NT2/D1 (cell line): ENCODE data around the gene IFT20.

ENCODE experiments used
- DNase-seq: peaks from one replicate; pipeline ENCODE4 v3.0.0-alpha.2; 2011; ENCODE audit warnings: low read depth, low spot score
- H3K27me3 ChIP-seq: 2 replicates; pipeline ENCODE4 v1.6.0; 2011; ENCODE audit warnings: mild to moderate bottlenecking; ENCODE audit not compliant: insufficient read length, insufficient read depth
- H3K36me3 ChIP-seq: 2 replicates; pipeline ENCODE4 v1.6.1; 2011; ENCODE audit warnings: mild to moderate bottlenecking, low read length, mixed read lengths; ENCODE audit not compliant: insufficient read depth, insufficient read length
- H3K4me1 ChIP-seq: 2 replicates; pipeline ENCODE4 v1.5.1; 2011; ENCODE audit not compliant: insufficient read depth, insufficient read length
- H3K4me3 ChIP-seq: 2 replicates; pipeline ENCODE4 v1.5.1; 2011; ENCODE audit warnings: low read depth; ENCODE audit not compliant: insufficient read length
- H3K9ac ChIP-seq: 2 replicates; pipeline ENCODE4 v1.6.0; 2011; ENCODE audit warnings: low read depth; ENCODE audit not compliant: insufficient read length
- H3K9me3 ChIP-seq: 2 replicates; pipeline ENCODE4 v1.5.1; 2011; ENCODE audit warnings: mild to moderate bottlenecking, low read length; ENCODE audit not compliant: insufficient read depth
- SUZ12 ChIP-seq: IDR thresholded peaks from 2 replicates; pipeline ENCODE4 v1.6.1; 2011; ENCODE audit not compliant: insufficient read length, insufficient read depth; ENCODE audit errors: extremely low read depth
- YY1 ChIP-seq: IDR thresholded peaks from 2 replicates; pipeline ENCODE4 v1.6.1; 2011; ENCODE audit not compliant: insufficient read length, insufficient read depth
- ZNF274 ChIP-seq: IDR thresholded peaks from 2 replicates; pipeline ENCODE4 v1.6.1; 2011; ENCODE audit warnings: mild to moderate bottlenecking, low read depth, low read length

Gene IFT20

GRCh38 chr17:28357901-28358197 lies 22.6 kb upstream of the IFT20 start:
- peak overlapping the region; percentile 93 for H3K4me3 ChIP-seq
- peak overlapping the region; percentile 97 for H3K9ac ChIP-seq
- TF ChIP-seq ZNF274 (no peak), SUZ12 (no peak), YY1 (no peak)
- no peak for DNase-seq
- H3K9me3 ChIP-seq = no peaks in the 10 kb centered on the region
- peaks cover 71% of the 10 kb centered on the region for H3K36me3 ChIP-seq
- no peaks in the 10 kb centered on the region for H3K4me1 ChIP-seq
- H3K27me3 ChIP-seq = no peaks in the 10 kb centered on the region

GRCh38 chr17:28357061-28357900 lies 22.0 kb upstream of the IFT20 start, which contains the start of gene POLDIP2:
Gene POLDIP2, minus strand, starts transcription at chr17:28357527. Its CDS starts 79 bp downstream, at chr17:28357448.
- Histone ChIP-seq H3K9me3 (no peaks in the 10 kb centered on the region), H3K27me3 (no peaks in the 10 kb centered on the region), H3K36me3 (peaks cover 68% of the 10 kb centered on the region)

GRCh38 chr17:28350271-28350670 lies 15.0 kb upstream of the IFT20 start:
- H3K36me3 ChIP-seq = peaks cover 92% of the 10 kb centered on the region
- TF ChIP-seq YY1 = no peak
- TF ChIP-seq ZNF274 = no peak
- TF ChIP-seq SUZ12 = no peak
- no peak overlapping the region for H3K4me3 ChIP-seq
- DNase-seq = no peak
- H3K27me3 ChIP-seq = no peaks in the 10 kb centered on the region
- peaks cover 6% of the 10 kb centered on the region for H3K4me1 ChIP-seq
- no peaks in the 10 kb centered on the region for H3K9me3 ChIP-seq
- H3K9ac ChIP-seq = no peak overlapping the region

More at GRCh38 chr17:28357061-28357900, 22.0 kb upstream of the IFT20 start, which contains the start of gene POLDIP2:
- Histone ChIP-seq H3K4me1 (no peaks in the 10 kb centered on the region), H3K9ac (peak within 1 kb of the TSS; percentile 99), H3K4me3 (peak within 1 kb of the TSS; percentile 93)
- DNase-seq = peak; percentile 82
- TF ChIP-seq YY1 (peak; percentile 75), SUZ12 (no peak)

GRCh38 chr17:28348979-28349378 lies 13.7 kb upstream of the IFT20 start:
- Histone ChIP-seq H3K9ac (no peak overlapping the region), H3K27me3 (no peaks in the 10 kb centered on the region), H3K4me3 (no peak overlapping the region), H3K9me3 (no peaks in the 10 kb centered on the region), H3K36me3 (peaks cover 94% of the 10 kb centered on the region), H3K4me1 (peaks cover 6% of the 10 kb centered on the region)
- TF ChIP-seq SUZ12 (no peak), YY1 (no peak)
- no peak for DNase-seq

GRCh38 chr17:28347261-28347891 lies 12.1 kb upstream of the IFT20 start:
- DNase-seq = no peak
- Histone ChIP-seq H3K27me3 (no peaks in the 10 kb centered on the region), H3K36me3 (peaks cover 96% of the 10 kb centered on the region), H3K9ac (no peak overlapping the region), H3K4me1 (peaks cover 6% of the 10 kb centered on the region), H3K9me3 (no peaks in the 10 kb centered on the region), H3K4me3 (no peak overlapping the region)
- TF ChIP-seq ZNF274 (no peak), SUZ12 (no peak), YY1 (no peak)

GRCh38 chr17:28346746-28347246 lies 11.5 kb upstream of the IFT20 start:
- H3K9ac ChIP-seq = no peak overlapping the region
- no peaks in the 10 kb centered on the region for H3K9me3 ChIP-seq
- H3K27me3 ChIP-seq = no peaks in the 10 kb centered on the region
- H3K4me3 ChIP-seq = no peak overlapping the region
- no peak for DNase-seq
- H3K36me3 ChIP-seq = peaks cover 99% of the 10 kb centered on the region
- peaks cover 6% of the 10 kb centered on the region for H3K4me1 ChIP-seq
- TF ChIP-seq SUZ12 = no peak
- no peak for TF ChIP-seq ZNF274
- no peak for TF ChIP-seq YY1

- H3K36me3 ChIP-seq = peaks cover 99% of the 10 kb centered on the region
- H3K27me3 ChIP-seq = no peaks in the 10 kb centered on the region
- H3K4me3 ChIP-seq = no peak overlapping the region
- TF ChIP-seq ZNF274 (no peak), YY1 (no peak), SUZ12 (no peak)
- peaks cover 6% of the 10 kb centered on the region for H3K4me1 ChIP-seq
- H3K9me3 ChIP-seq = no peaks in the 10 kb centered on the region
- peak; percentile 42 for DNase-seq
- H3K9ac ChIP-seq = peak overlapping the region; percentile 2
These were observed 10.9 kb upstream of the IFT20 start for GRCh38 chr17:28346199-28346580.
